OCI-LY3 (cell line): ENCODE measurements around the gene PRCC.

Experiments used
- H2AFZ ChIP-seq: fragments of 200-600, 300-600 bp; shearing (Covaris generic); 2 replicates; pipeline ENCODE4 v1.6.0; 2014; ENCODE audit warnings: antibody characterized with exemption, low read depth, low read length
- H3K27ac ChIP-seq: fragments of 200-600, 300-600 bp; sonication (generic); 2 replicates; pipeline ENCODE4 v1.5.1; 2014; ENCODE audit warnings: mild to moderate bottlenecking, low read length, moderate library complexity, mixed read lengths
- H3K27me3 ChIP-seq: fragments of 200-600, 300-600 bp; sonication (generic); 2 replicates; pipeline ENCODE4 v1.6.1; 2014; ENCODE audit warnings: low read depth, low read length, mixed read lengths
- H3K36me3 ChIP-seq: fragments of 200-600, 300-600 bp; sonication (generic); replicated peaks from 2 replicates; pipeline ENCODE3; 2014; ENCODE audit warnings: low read depth, low read length, mixed read lengths
- H3K4me1 ChIP-seq: fragments of 300-600, 200-600 bp; sonication (generic); 2 replicates; pipeline ENCODE4 v1.6.1; 2014; ENCODE audit warnings: low read length, mixed read lengths
- H3K4me2 ChIP-seq: fragments of 200-600, 300-600 bp; sonication (generic); 2 replicates; pipeline ENCODE4 v1.6.1; 2014; ENCODE audit warnings: low read length, mixed read lengths
- H3K4me3 ChIP-seq: fragments of 300-600, 200-600 bp; sonication (generic); 2 replicates; pipeline ENCODE4 v1.5.1; 2014; ENCODE audit warnings: antibody characterized with exemption, mild to moderate bottlenecking, low read length, moderate library complexity
- H3K79me2 ChIP-seq: fragments of 300-600, 200-600 bp; shearing (Covaris generic); 2 replicates; pipeline ENCODE4 v1.6.1; 2014; ENCODE audit warnings: mild to moderate bottlenecking, low read length, mixed read lengths
- H3K9ac ChIP-seq: fragments of 300-600, 200-600 bp; shearing (Covaris generic); 2 replicates; pipeline ENCODE4 v1.6.0; 2014; ENCODE audit warnings: mild to moderate bottlenecking, low read length, moderate library complexity
- H3K9me3 ChIP-seq: fragments of 200-600, 300-600 bp; shearing (Covaris generic); 2 replicates; pipeline ENCODE4 v1.6.1; 2014; ENCODE audit warnings: low read length, mixed read lengths; ENCODE audit not compliant: insufficient read depth
- H4K20me1 ChIP-seq: fragments of 200-600, 300-600 bp; sonication (generic); 2 replicates; pipeline ENCODE4 v1.6.1; 2016; ENCODE audit warnings: low read length, mixed read lengths; ENCODE audit not compliant: insufficient read depth
- EZH2phosphoT487 ChIP-seq: fragments of 200-600 bp; shearing (Covaris generic); IDR thresholded peaks from 2 replicates; pipeline ENCODE4 v1.6.1; 2018; ENCODE audit warnings: antibody characterized with exemption, mixed run types, low read depth
- TF ChIP-seq, protein P1 (sequence below): fragments of 200-600, 300-600 bp; sonication (generic); IDR thresholded peaks from 2 replicates; pipeline ENCODE4 v1.5.1; 2014; ENCODE audit warnings: antibody characterized with exemption, low read length, low read depth

The PRCC gene

DNA sequence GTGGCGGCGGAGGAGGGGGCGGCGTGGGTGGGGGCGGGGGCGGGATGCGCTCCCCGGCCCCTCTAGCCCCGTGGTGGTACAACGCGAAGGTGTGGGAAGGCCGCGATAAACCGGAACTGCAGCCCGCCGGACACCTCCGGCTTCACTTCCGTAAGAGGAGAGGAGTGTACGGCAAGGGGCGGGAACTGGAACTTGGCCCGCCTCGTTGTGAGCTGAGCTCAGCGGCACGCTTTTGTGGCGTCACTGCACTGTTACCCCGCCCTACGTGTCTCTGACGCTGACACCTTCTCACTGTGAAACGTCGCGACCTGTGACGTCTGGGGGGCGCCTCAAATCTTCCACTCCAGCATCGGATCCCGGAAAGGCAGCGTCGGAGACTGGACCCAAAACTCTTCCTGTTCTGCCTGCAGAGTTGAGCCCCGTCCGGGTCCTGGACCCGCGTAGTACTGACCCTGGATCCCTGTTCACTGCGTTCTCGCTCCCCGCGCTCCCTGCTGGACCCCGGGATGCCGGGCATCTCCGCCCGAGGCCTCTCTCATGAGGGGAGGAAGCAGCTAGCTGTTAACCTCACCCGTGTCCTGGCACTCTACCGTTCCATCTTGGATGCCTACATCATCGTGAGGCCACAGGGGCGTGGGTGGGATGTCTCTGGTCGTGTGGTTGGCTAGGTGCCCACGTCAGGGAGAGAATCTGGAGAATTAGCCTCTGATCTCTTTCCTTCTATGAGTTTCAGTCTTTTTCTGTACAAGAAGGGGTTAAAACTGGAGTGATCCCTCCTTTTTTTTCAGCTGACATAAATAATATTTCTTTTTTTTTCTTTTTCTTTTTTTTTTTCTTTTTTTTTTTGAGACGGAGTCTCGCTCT, 38.5 kb upstream of the PRCC start, which contains the start of gene ISG20L2:
TSS of gene ISG20L2 (minus strand) at position 168 of the 864 bp plus-strand sequence. CDS start 1,114 bp downstream, outside the sequence.
- Histone ChIP-seq H4K20me1 (peaks cover 25% of the 10 kb centered on the region), H3K27ac (peak within 1 kb of the TSS; percentile 72), H3K9me3 (no peaks in the 10 kb centered on the region), H3K4me2 (peak within 1 kb of the TSS; percentile 95), H3K4me3 (peak within 1 kb of the TSS; percentile 82), H3K4me1 (peaks cover 25% of the 10 kb centered on the region), H3K79me2 (peaks cover 65% of the 10 kb centered on the region), H3K36me3 (peaks cover 37% of the 10 kb centered on the region), H3K27me3 (no peaks in the 10 kb centered on the region), H3K9ac (peak within 1 kb of the TSS; percentile 96), H2AFZ (peak within 1 kb of the TSS; percentile 55)
- no peak for TF ChIP-seq EZH2phosphoT487
- TF ChIP-seq, protein P1, sequence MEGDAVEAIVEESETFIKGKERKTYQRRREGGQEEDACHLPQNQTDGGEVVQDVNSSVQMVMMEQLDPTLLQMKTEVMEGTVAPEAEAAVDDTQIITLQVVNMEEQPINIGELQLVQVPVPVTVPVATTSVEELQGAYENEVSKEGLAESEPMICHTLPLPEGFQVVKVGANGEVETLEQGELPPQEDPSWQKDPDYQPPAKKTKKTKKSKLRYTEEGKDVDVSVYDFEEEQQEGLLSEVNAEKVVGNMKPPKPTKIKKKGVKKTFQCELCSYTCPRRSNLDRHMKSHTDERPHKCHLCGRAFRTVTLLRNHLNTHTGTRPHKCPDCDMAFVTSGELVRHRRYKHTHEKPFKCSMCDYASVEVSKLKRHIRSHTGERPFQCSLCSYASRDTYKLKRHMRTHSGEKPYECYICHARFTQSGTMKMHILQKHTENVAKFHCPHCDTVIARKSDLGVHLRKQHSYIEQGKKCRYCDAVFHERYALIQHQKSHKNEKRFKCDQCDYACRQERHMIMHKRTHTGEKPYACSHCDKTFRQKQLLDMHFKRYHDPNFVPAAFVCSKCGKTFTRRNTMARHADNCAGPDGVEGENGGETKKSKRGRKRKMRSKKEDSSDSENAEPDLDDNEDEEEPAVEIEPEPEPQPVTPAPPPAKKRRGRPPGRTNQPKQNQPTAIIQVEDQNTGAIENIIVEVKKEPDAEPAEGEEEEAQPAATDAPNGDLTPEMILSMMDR, result no peak

DNA sequence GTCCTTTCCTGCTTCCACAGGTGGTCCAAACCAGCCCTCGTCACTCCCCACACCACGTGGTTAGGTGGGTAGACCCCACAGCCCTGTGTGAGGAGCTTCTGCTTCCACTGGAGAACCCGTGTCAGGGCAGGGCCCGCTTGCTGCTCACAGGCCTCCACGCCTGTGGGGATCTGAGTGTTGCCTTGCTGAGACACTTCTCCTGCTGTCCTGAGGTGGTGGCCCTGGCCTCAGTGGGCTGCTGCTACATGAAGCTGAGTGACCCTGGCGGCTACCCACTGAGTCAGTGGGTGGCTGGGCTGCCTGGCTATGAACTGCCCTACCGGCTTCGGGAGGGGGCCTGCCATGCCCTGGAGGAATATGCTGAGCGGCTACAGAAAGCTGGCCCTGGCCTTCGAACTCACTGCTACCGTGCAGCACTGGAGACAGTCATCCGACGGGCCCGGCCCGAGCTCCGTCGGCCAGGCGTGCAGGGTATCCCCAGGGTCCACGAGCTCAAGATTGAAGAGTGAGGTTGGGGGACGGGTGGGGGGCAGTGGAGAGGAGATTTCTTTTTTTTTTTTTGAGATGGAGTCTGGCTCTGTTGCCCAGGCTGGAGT, 33.2 kb upstream of the PRCC start:
- Histone ChIP-seq H3K4me3 (no peak overlapping the region), H4K20me1 (no peaks in the 10 kb centered on the region), H3K27me3 (no peaks in the 10 kb centered on the region), H3K9ac (no peak overlapping the region), H3K36me3 (peaks cover 43% of the 10 kb centered on the region), H3K4me2 (no peak overlapping the region), H2AFZ (no peak overlapping the region), H3K79me2 (peaks cover 24% of the 10 kb centered on the region), H3K4me1 (peaks cover 6% of the 10 kb centered on the region), H3K27ac (no peak overlapping the region), H3K9me3 (no peaks in the 10 kb centered on the region)
- no peak for TF ChIP-seq EZH2phosphoT487
- TF ChIP-seq, protein P1, result no peak

DNA sequence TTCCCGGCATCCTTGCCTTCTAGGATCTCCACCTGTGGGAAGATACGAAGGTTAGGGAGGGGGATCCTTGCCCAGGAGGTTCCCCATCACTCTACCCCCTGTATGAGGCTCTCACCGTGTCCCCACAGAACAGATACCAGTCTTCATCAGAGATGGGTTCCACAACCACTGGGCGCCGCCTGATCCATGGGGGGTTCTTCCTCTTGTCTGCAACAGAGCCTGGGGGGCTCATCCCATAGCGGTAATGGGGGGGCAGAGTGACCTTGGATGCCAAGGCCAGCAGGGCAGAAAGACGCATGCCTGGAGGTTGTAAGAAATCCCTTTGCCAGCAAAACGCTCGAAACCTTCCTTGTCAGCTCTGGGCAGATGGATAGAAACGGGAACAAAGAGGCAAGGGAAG, 28.9 kb upstream of the PRCC start:
- Histone ChIP-seq H3K4me1 (peaks cover 15% of the 10 kb centered on the region), H4K20me1 (no peaks in the 10 kb centered on the region), H3K27me3 (no peaks in the 10 kb centered on the region), H3K36me3 (peaks cover 44% of the 10 kb centered on the region), H3K9me3 (no peaks in the 10 kb centered on the region), H3K4me3 (no peak overlapping the region), H2AFZ (no peak overlapping the region), H3K4me2 (no peak overlapping the region), H3K9ac (no peak overlapping the region), H3K27ac (no peak overlapping the region), H3K79me2 (peaks cover 25% of the 10 kb centered on the region)
- TF ChIP-seq, protein P1, result no peak
- no peak for TF ChIP-seq EZH2phosphoT487

DNA sequence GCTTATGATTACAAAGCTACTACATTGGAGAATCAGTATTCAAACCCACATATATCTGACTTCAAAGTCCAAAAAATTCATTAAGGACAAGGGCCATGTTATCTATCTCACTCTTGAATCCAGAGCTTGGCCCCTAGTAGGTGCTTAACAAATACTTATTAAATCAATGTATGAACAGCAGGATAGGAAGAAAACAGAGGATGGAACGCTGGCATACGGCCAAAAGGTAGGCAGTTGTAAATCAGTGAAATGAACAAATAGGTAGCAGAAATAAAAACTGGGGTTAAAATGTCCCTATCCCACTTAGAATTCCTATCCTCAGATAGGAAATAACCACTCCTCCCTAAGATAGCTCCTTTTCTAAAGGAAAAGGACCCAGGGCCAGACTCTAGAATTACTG, 28.4 kb upstream of the PRCC start:
- Histone ChIP-seq H3K9ac (no peak overlapping the region), H3K27ac (no peak overlapping the region), H3K4me3 (no peak overlapping the region), H3K27me3 (no peaks in the 10 kb centered on the region), H4K20me1 (no peaks in the 10 kb centered on the region), H3K36me3 (peaks cover 44% of the 10 kb centered on the region), H3K4me1 (peaks cover 15% of the 10 kb centered on the region), H3K4me2 (no peak overlapping the region), H3K9me3 (no peaks in the 10 kb centered on the region), H2AFZ (no peak overlapping the region), H3K79me2 (peaks cover 25% of the 10 kb centered on the region)
- TF ChIP-seq EZH2phosphoT487, result no peak
- TF ChIP-seq, protein P1, result no peak
